Liver (tissue), 9 donors: Measurements from ENCODE around the gene HBZ. TPM values are rescaled to one million over a fixed set of nuclear protein-coding genes. Genes with fewer than 3 reads are reported as not detected.
"Not testable (repeated sequence)": the region's sequence is repeated elsewhere in the genome, so short reads cannot be mapped to it uniquely, and the experiment has no call there.

Source experiments
- DNase-seq: peaks from one replicate; pipeline ENCODE4 v3.0.0-alpha.2; 2017; ENCODE audit warnings: low spot score
- H3K27ac ChIP-seq, 2 donors: one replicate each; pipeline ENCODE4 v1.7.0; 2013; ENCODE audit warnings: inconsistent platforms in 2 of 2, low read length in 2 of 2, control low read depth in 1 of 2, low read depth in 1 of 2, mild to moderate bottlenecking in 1 of 2
- H3K27me3 ChIP-seq, 4 donors: one replicate each; pipeline versions ENCODE4 v1.6.1 to v1.7.0; 2013; ENCODE audit warnings: low read length in 3 of 4, inconsistent platforms in 1 of 4, mild to moderate bottlenecking in 1 of 4, moderate library complexity in 1 of 4; ENCODE audit not compliant: control insufficient read depth in 4 of 4, insufficient read depth in 4 of 4
- H3K36me3 ChIP-seq, 4 donors: one replicate each; pipeline versions ENCODE4 v1.6.1 to v1.7.0; 2013; ENCODE audit warnings: low read length in 3 of 4, mild to moderate bottlenecking in 3 of 4, low read depth in 1 of 4, moderate library complexity in 1 of 4; ENCODE audit not compliant: control insufficient read depth in 4 of 4, insufficient read depth in 3 of 4
- H3K4me1 ChIP-seq, 4 donors: one replicate each; pipeline versions ENCODE4 v1.6.1 to v1.7.0; 2013; ENCODE audit warnings: low read length in 3 of 4, mild to moderate bottlenecking in 3 of 4, moderate library complexity in 1 of 4; ENCODE audit not compliant: control insufficient read depth in 4 of 4, insufficient read depth in 4 of 4
- H3K4me3 ChIP-seq, 3 donors: one replicate each; pipeline versions ENCODE4 v1.6.1 to v1.7.0; 2013; ENCODE audit warnings: low read length in 3 of 3, control low read depth in 1 of 3, low read depth in 1 of 3, mild to moderate bottlenecking in 1 of 3
- H3K9ac ChIP-seq, 2 donors: one replicate each; pipeline ENCODE4 v1.7.0; 2013; ENCODE audit warnings: low read length in 2 of 2, mild to moderate bottlenecking in 2 of 2, moderate library complexity in 2 of 2, control low read depth in 1 of 2, low read depth in 1 of 2
- H3K9me3 ChIP-seq, 4 donors: one replicate each; pipeline versions ENCODE4 v1.6.1 to v1.7.0; 2013; ENCODE audit warnings: low read length in 3 of 4; ENCODE audit not compliant: control insufficient read depth in 4 of 4
- ATF3 ChIP-seq: IDR thresholded peaks from 2 replicates; pipeline ENCODE4 v1.6.1; 2016; ENCODE audit warnings: antibody characterized with exemption
- CTCF ChIP-seq: fragments of 150-350 bp; IDR thresholded peaks from 2 replicates; pipeline ENCODE4 v1.5.1; 2017; ENCODE audit warnings: improper control_type of control experiment, low read depth, low read length; ENCODE audit not compliant: missing input control
- EGR1 ChIP-seq, 2 donors: IDR thresholded peaks; 2 replicates each; pipeline ENCODE4 v1.6.1; 2016 to 2018; ENCODE audit warnings: antibody characterized with exemption in 2 of 2, low read depth in 2 of 2
- FOXA1 ChIP-seq: IDR thresholded peaks from 2 replicates; pipeline ENCODE4 v1.6.1; 2016; ENCODE audit warnings: antibody characterized with exemption
- FOXA2 ChIP-seq: IDR thresholded peaks from 2 replicates; pipeline ENCODE4 v1.6.1; 2016; ENCODE audit warnings: antibody characterized with exemption
- HNF4A ChIP-seq, 2 donors: conservative IDR thresholded peaks; 2 replicates each; pipeline ENCODE4 v1.6.1; 2016; ENCODE audit warnings: antibody characterized with exemption in 2 of 2, mild to moderate bottlenecking in 2 of 2
- JUND ChIP-seq, 2 donors: IDR thresholded peaks; 2 replicates each; pipeline ENCODE4 v1.6.1; 2016; ENCODE audit warnings: antibody characterized with exemption in 2 of 2
- MAX ChIP-seq: IDR thresholded peaks from 2 replicates; pipeline ENCODE4 v1.6.1; 2016; ENCODE audit warnings: antibody characterized with exemption
- NR2F2 ChIP-seq: IDR thresholded peaks from 2 replicates; pipeline ENCODE4 v1.6.1; 2016; ENCODE audit warnings: antibody characterized with exemption
- RAD21 ChIP-seq, 2 donors: IDR thresholded peaks; 2 replicates each; pipeline ENCODE4 v1.6.1; 2016; ENCODE audit warnings: antibody characterized with exemption in 2 of 2, mild to moderate bottlenecking in 2 of 2
- REST ChIP-seq: IDR thresholded peaks from 2 replicates; pipeline ENCODE4 v1.6.1; 2016; ENCODE audit warnings: antibody characterized with exemption, mild to moderate bottlenecking
- RXRA ChIP-seq, 2 donors: IDR thresholded peaks; 2 replicates each; pipeline ENCODE4 v1.6.1; 2017 to 2018; ENCODE audit warnings: antibody characterized with exemption in 2 of 2, mild to moderate bottlenecking in 1 of 2
- SP1 ChIP-seq: IDR thresholded peaks from 2 replicates; pipeline ENCODE4 v1.6.1; 2018; ENCODE audit warnings: antibody characterized with exemption, mild to moderate bottlenecking
- TAF1 ChIP-seq: conservative IDR thresholded peaks from 2 replicates; pipeline ENCODE4 v1.6.1; 2016; ENCODE audit warnings: antibody characterized with exemption, mild to moderate bottlenecking
- ZBTB33 ChIP-seq: IDR thresholded peaks from 2 replicates; pipeline ENCODE4 v1.6.1; 2016; ENCODE audit warnings: antibody characterized with exemption
- WGBS: extraction: QIAGEN DNeasy Blood & Tissue Kit; methylation state at CpG from one replicate; pipeline ENCODE4 v1.1.7; 2013; 5-methylcytosine and 5-hydroxymethylcytosine counted together
- polyA plus RNA-seq, 2 donors: library from polyadenylated mRNA; stranded (reverse) in 1 of 2; unstranded in 1 of 2; fragments of 200-250 nt in 1 of 2; fragments of >200 nt in 1 of 2; fragmentation: Nextera tagmentation in 1 of 2; extraction: Ambion mirVana in 1 of 2; gene quantifications; one replicate each; pipeline versions ENCODE4 v1.2.1 to v1.2.3, GENCODE V29; 2013 to 2015
- total RNA-seq, 2 donors: library from RNA; depleted of rRNA; stranded (reverse); fragments of >200 nt; gene quantifications; one replicate each; pipeline ENCODE4 v1.2.3, GENCODE V29; 2014
- donor health status: healthy.
- donor health status: healthy.
- donor health status: healthy.
- donor health status: healthy.
- donor health status: healthy.

The HBZ gene
- total and polyA plus RNA-seq, 4 donors: 55.8 TPM; not detected in 3

GRCh38 chr16:146646-147045 lies 5.8 kb upstream of the HBZ start:
- Histone ChIP-seq H3K36me3 (no peaks in the 10 kb centered on the region), H3K27me3 (no peaks in the 10 kb centered on the region), H3K4me1 (no peaks in the 10 kb centered on the region), H3K9ac (no peak overlapping the region), H3K4me3 (no peak overlapping the region), H3K27ac (no peak overlapping the region), H3K9me3 (no peaks in the 10 kb centered on the region)
- no peak for DNase-seq
- WGBS: 85% methylated on average over 2 of the region's 2 CpGs
- TF ChIP-seq EGR1 (IDR thresholded peaks at IDR 0.05; ENCODE audit: low read depth in 2 of 2) (no peak), CTCF (no peak), RXRA (IDR thresholded peaks at IDR 0.05) (no peak), HNF4A (conservative IDR thresholded peaks at IDR 0.05) (no peak), REST (no peak), FOXA1 (no peak), RAD21 (IDR thresholded peaks at IDR 0.05) (no peak), ATF3 (no peak), TAF1 (no peak), FOXA2 (no peak), NR2F2 (no peak), MAX (no peak), SP1 (no peak), ZBTB33 (no peak)

GRCh38 chr16:149024-149660 lies 3.3 kb upstream of the HBZ start:
- no peak for DNase-seq
- no peak overlapping the region for H3K27ac ChIP-seq
- no peak overlapping the region for H3K4me3 ChIP-seq
- no peaks in the 10 kb centered on the region for H3K36me3 ChIP-seq
- peaks cover 0 to under 1% (median under 1%) of the 10 kb centered on the region in 4 donors for H3K4me1 ChIP-seq
- no peaks in the 10 kb centered on the region for H3K9me3 ChIP-seq
- no peak for TF ChIP-seq TAF1
- TF ChIP-seq RAD21 (IDR thresholded peaks at IDR 0.05): no peak
- TF ChIP-seq JUND (IDR thresholded peaks at IDR 0.05): no peak
- H3K9ac ChIP-seq: no peak overlapping the region
- H3K27me3 ChIP-seq: no peaks in the 10 kb centered on the region
- WGBS: 44% methylated on average over 9 of the region's 9 CpGs

GRCh38 chr16:153129-153521 lies 681 bp downstream of the HBZ start:
- not testable (repeated sequence) for H3K9ac ChIP-seq, H3K9me3 ChIP-seq, DNase-seq, H3K36me3 ChIP-seq, H3K27ac ChIP-seq, H3K4me3 ChIP-seq, H3K27me3 ChIP-seq, H3K4me1 ChIP-seq
- WGBS: 31% methylated on average over 4 of the region's 6 CpGs

- not testable (repeated sequence) for H3K9ac ChIP-seq, H3K4me1 ChIP-seq, H3K9me3 ChIP-seq, H3K27ac ChIP-seq, H3K36me3 ChIP-seq, H3K4me3 ChIP-seq, H3K27me3 ChIP-seq, DNase-seq
- WGBS: no CpG with 5 or more reads among the region's 74 CpGs
These were observed 1.2 kb downstream of the HBZ start for GRCh38 chr16:153550-154216.
